ENCODE results near the gene HOXA5.

GRCh38 chr7:27166531-27167505 lies 23.3 kb upstream of the HOXA5 start:
- TF ChIP-seq POLR2A (IDR thresholded peaks at IDR 0.05; ENCODE audit: low read length) = no peak
- no peak for TF ChIP-seq GATA1 (IDR thresholded peaks at IDR 0.05; ENCODE audit: low read depth, low read length)

Data from erythroblast (primary cell).